Right lobe of liver (tissue), 4 donors: Measurements from ENCODE around the gene METTL6.

ENCODE experiments used
- CTCF ChIP-seq, 4 donors: fragments of 200-600 bp in 3 of 4; fragments of 450-650 bp in 1 of 4; IDR thresholded peaks; one replicate each; pipeline versions ENCODE4 v1.5.1 to v1.8.0; 2016 to 2022; ENCODE audit warnings: antibody characterized with exemption in 4 of 4, mild to moderate bottlenecking in 2 of 4
- POLR2A ChIP-seq: fragments of 450-650 bp; IDR thresholded peaks from one replicate; pipeline ENCODE4 v1.6.1; 2017; ENCODE audit warnings: antibody characterized with exemption, mild to moderate bottlenecking
- donor health status: DM: no; HTN: no; CAD: no.
- donor health status: DM: no; HTN: no; CAD: no.
- donor health status: DM: no; HTN: yes; CAD: no.

GRCh38 chr3:15471861-15472260 lies 44.5 kb upstream of the METTL6 start:
- TF ChIP-seq CTCF (IDR thresholded peaks at IDR 0.05): no peak
- TF ChIP-seq POLR2A: no peak
